HepG2 (cell line): Measurements from ENCODE around the gene PHF19. TPM values are rescaled to one million over a fixed set of nuclear protein-coding genes. Genes with fewer than 3 reads are reported as not detected.

Experiments used
- AKAP8 ChIP-seq: sonication (generic); formaldehyde crosslinking; IDR thresholded peaks from 2 replicates; pipeline ENCODE4 v1.5.1; 2020; ENCODE audit warnings: mild to moderate bottlenecking, missing genetic modification reagents
- HMGA1 ChIP-seq: sonication (generic); formaldehyde crosslinking; conservative IDR thresholded peaks from 2 replicates; pipeline ENCODE4 v1.4.0; 2020; ENCODE audit warnings: missing genetic modification reagents
- JARID2 ChIP-seq: sonication (generic); formaldehyde crosslinking; IDR thresholded peaks from 2 replicates; pipeline ENCODE4 v1.8.1; 2023; ENCODE audit warnings: missing genetic modification reagents, inconsistent platforms; ENCODE audit not compliant: insufficient replicate concordance
- KDM5A ChIP-seq: fragments of 200-600 bp; sonication (generic); IDR thresholded peaks from 2 replicates; pipeline ENCODE4 v1.7.0; 2018; ENCODE audit warnings: antibody characterized with exemption, mild to moderate bottlenecking, low read length, borderline replicate concordance
- KDM5B ChIP-seq: sonication (generic); formaldehyde crosslinking; IDR thresholded peaks from 2 replicates; pipeline ENCODE4 v1.4.0; 2020; ENCODE audit warnings: missing genetic modification reagents, mild to moderate bottlenecking, borderline replicate concordance
- MED1 ChIP-seq: sonication (generic); formaldehyde crosslinking; IDR thresholded peaks from 2 replicates; pipeline ENCODE4 v1.4.0; 2020; ENCODE audit warnings: missing genetic modification reagents
- MXI1 ChIP-seq: IDR thresholded peaks from 3 replicates; pipeline ENCODE4 v1.6.1; 2012; ENCODE audit warnings: low read depth, low read length, inconsistent platforms, borderline replicate concordance
- NFE2L2 ChIP-seq: fragments of 150-350 bp; IDR thresholded peaks from 2 replicates; pipeline ENCODE4 v1.6.1; 2014; ENCODE audit warnings: low read length
- PLSCR1 ChIP-seq: sonication (generic); formaldehyde crosslinking; IDR thresholded peaks from 2 replicates; pipeline ENCODE4 v1.5.0; 2020; ENCODE audit warnings: missing genetic modification reagents, mild to moderate bottlenecking, borderline replicate concordance
- SKI ChIP-seq: fragments of 450-650 bp; IDR thresholded peaks from one replicate; pipeline ENCODE4 v1.6.1; 2018; ENCODE audit warnings: mild to moderate bottlenecking; ENCODE audit not compliant: partially characterized antibody
- SRSF1 ChIP-seq: fragments of 200-400 bp; formaldehyde crosslinking; optimal IDR thresholded peaks from 2 replicates; pipeline ENCODE3; 2017; ENCODE audit warnings: mild to moderate bottlenecking, low read depth, low read length, moderate library complexity
- TCF7L2 ChIP-seq: IDR thresholded peaks from 2 replicates; pipeline ENCODE4 v1.6.1; 2011; ENCODE audit warnings: mild to moderate bottlenecking, low read depth, low read length, moderate library complexity
- YY1 ChIP-seq: IDR thresholded peaks from 2 replicates; pipeline ENCODE4 v1.6.1; 2011; ENCODE audit warnings: low read length, low read depth, moderate library complexity, mild to moderate bottlenecking; ENCODE audit not compliant: insufficient read depth, insufficient replicate concordance
- ZMAT3 ChIP-seq: sonication (generic); formaldehyde crosslinking; conservative IDR thresholded peaks from 2 replicates; pipeline ENCODE4 v1.7.0; 2021; ENCODE audit warnings: missing genetic modification reagents
- ZMYM3 ChIP-seq: sonication (generic); formaldehyde crosslinking; IDR thresholded peaks from 2 replicates; pipeline ENCODE4 v1.5.1; 2020; ENCODE audit warnings: mild to moderate bottlenecking, missing genetic modification reagents
- ZNF12 ChIP-seq: sonication (generic); formaldehyde crosslinking; IDR thresholded peaks from 2 replicates; pipeline ENCODE4 v1.5.0; 2020; ENCODE audit warnings: missing genetic modification reagents
- ZNF251 ChIP-seq: sonication (generic); formaldehyde crosslinking; IDR thresholded peaks from 2 replicates; pipeline ENCODE4 v1.9.0; 2021; ENCODE audit warnings: mild to moderate bottlenecking, missing genetic modification reagents
- ZNF318 ChIP-seq: sonication (generic); formaldehyde crosslinking; IDR thresholded peaks from 2 replicates; pipeline ENCODE4 v1.4.0; 2020; ENCODE audit warnings: mild to moderate bottlenecking, missing genetic modification reagents
- ZNF33A ChIP-seq: sonication (generic); formaldehyde crosslinking; IDR thresholded peaks from 2 replicates; pipeline ENCODE4 v1.5.1; 2020; ENCODE audit warnings: missing genetic modification reagents, mild to moderate bottlenecking, moderate library complexity, borderline replicate concordance
- ZNF652 ChIP-seq: IDR thresholded peaks from 2 replicates; pipeline ENCODE4 v1.6.1; 2016; ENCODE audit warnings: low read depth, borderline replicate concordance
- polyA plus RNA-seq, 8 experiments: library from polyadenylated mRNA; depleted of rRNA in 3 of 8; stranded (reverse) in 7 of 8; unstranded in 1 of 8; fragments of >200 nt; fragmentation: Illumina TruSeq in 4 of 8; extraction: Trizol in 4 of 8; gene quantifications; 2 replicates each; pipeline versions ENCODE4 v1.2.1 to v1.2.3, GENCODE V29; 2011 to 2016; ENCODE audit warnings: low read depth in 4 of 8, missing spikeins in 1 of 8, mixed read lengths in 1 of 8; ENCODE audit not compliant: insufficient read depth in 1 of 8
- total RNA-seq, 5 experiments: library from RNA; depleted of rRNA; stranded (reverse); fragments of >200 nt; fragmentation: Illumina TruSeq; extraction: Trizol; gene quantifications; 2 replicates each; pipeline ENCODE4 v1.2.3, GENCODE V29; 2016; ENCODE audit warnings: low read depth in 1 of 5

Gene PHF19
- total and polyA plus RNA-seq, 2 of the 13 experiments (the other 11 are each of a cell fraction or from before 2014, with no cell fraction given), result 29.7 to 41.3 TPM

GRCh38 chr9:120877276-120878034 is 467 bp upstream of the PHF19 start (continued):
- peak; percentile 65; the same call in 1 of the 2 replicates for TF ChIP-seq ZNF251 (CRISPR knock-in tag)
- TF ChIP-seq MXI1, result peak; percentile 67; the same call in 1 of the 3 replicates
- TF ChIP-seq ZMYM3, result peak; percentile 61; the same call in 1 of the 2 replicates
- no peak for TF ChIP-seq HMGA1 (CRISPR knock-in tag)
- TF ChIP-seq NFE2L2, result no peak
- TF ChIP-seq SRSF1, result peak; percentile 22
- TF ChIP-seq TCF7L2, result no peak
- TF ChIP-seq KDM5A, result no peak
- no peak for TF ChIP-seq ZNF33A
- peak; percentile 81; the same call in 1 of the 2 replicates for TF ChIP-seq ZNF318 (CRISPR knock-in tag)
- TF ChIP-seq ZMAT3, result 0 out of 2 replicates have a peak, but pooled peaks have one; percentile 6
- 0 out of 2 replicates have a peak, but pooled peaks have one; percentile 22 for TF ChIP-seq AKAP8 (CRISPR knock-in tag)
- TF ChIP-seq KDM5B, result peak; percentile 65; the same call in 1 of the 2 replicates
- peak; percentile 35 for TF ChIP-seq SKI
- peak; percentile 41; the same call in 1 of the 2 replicates for TF ChIP-seq ZNF12
- no peak for TF ChIP-seq PLSCR1 (CRISPR knock-in tag)
- TF ChIP-seq ZNF652 (CRISPR knock-in tag), result no peak
- TF ChIP-seq YY1, result peak; percentile 88
- TF ChIP-seq JARID2 (CRISPR knock-in tag), result no peak
- 0 out of 2 replicates have a peak, but pooled peaks have one; percentile 27 for TF ChIP-seq MED1 (CRISPR knock-in tag)
